Endometrial microvascular endothelial cells (primary cell): Measurements from ENCODE around the gene SCRN2. TPM values are rescaled to one million over a fixed set of nuclear protein-coding genes. Genes with fewer than 3 reads are reported as not detected.

Experiments
- in situ Hi-C: cut with HindIII; loops from 2 replicates; pipeline ENCODE4 v1.10.0; 2017; ENCODE audit warnings: low sequenced_read_pairs, low pct_unique_long_range_greater_than_20kb; ENCODE audit errors: inconsistent ontology term
- total RNA-seq: library from RNA; depleted of rRNA; stranded (reverse); fragments of >200 nt; gene quantifications from one replicate; pipeline ENCODE4 v1.2.3, GENCODE V29; 2015; ENCODE audit errors: inconsistent ontology term

The SCRN2 gene
- total RNA-seq, 1 donor from 2014 or later, result 32.3 TPM

- in situ Hi-C loops, result no loop called here
These were observed 51.2 kb downstream of the SCRN2 start for GRCh38 chr17:47789611-47790561.

Other genes with a start within 250 kb of the SCRN2 start
- gene KPNB1, start 191.4 kb downstream of the SCRN2 start, total RNA-seq, result 488 TPM
- gene TBKBP1, start 147.1 kb downstream of the SCRN2 start, total RNA-seq, result 39.1 TPM
- gene TBX21, start 108.0 kb downstream of the SCRN2 start, total RNA-seq, result not detected
- gene OSBPL7, start 19.5 kb downstream of the SCRN2 start, total RNA-seq, result 13.6 TPM
- gene MRPL10, start 9.7 kb downstream of the SCRN2 start, total RNA-seq, result 41.9 TPM
- not detected for gene LRRC46, start 9.6 kb downstream of the SCRN2 start, total RNA-seq
- gene SP6, start 9.9 kb upstream of the SCRN2 start, total RNA-seq, result 0.56 TPM
- 1.4 TPM for gene SP2, start 55.0 kb upstream of the SCRN2 start, total RNA-seq
- 42.4 TPM for gene PNPO, start 100.3 kb upstream of the SCRN2 start, total RNA-seq
- gene PRR15L, start 116.6 kb upstream of the SCRN2 start, total RNA-seq, result not detected
- gene CDK5RAP3, start 129.8 kb upstream of the SCRN2 start, total RNA-seq, result 60.1 TPM
- gene COPZ2, start 196.5 kb upstream of the SCRN2 start, total RNA-seq, result 18.2 TPM
- 115 TPM for gene NFE2L1, start 207.1 kb upstream of the SCRN2 start, total RNA-seq